ENCODE results near the gene SWT1.
A peak's percentile ranks its signal among the peaks of the same experiment; 100 is the strongest.

The SWT1 gene

DNA sequence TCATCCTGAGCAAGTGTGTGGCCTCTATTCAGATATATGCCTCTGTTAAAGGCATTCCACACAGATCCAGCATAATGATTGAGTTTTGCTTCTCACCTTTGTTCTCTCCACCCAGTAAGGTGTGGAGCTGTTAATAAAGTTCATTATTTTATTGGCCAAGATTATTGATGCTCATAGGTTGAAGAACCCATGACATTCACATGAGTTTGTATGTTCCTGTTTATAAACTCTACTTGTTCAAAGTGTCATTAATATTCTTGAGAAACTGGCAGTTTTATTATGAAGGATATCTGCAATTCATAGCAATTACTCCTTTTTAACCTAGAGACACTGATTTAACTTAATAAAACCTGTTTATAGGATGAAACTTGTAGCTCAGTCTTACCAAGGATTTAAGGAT lies 138.1 kb downstream of the SWT1 start:
- no peaks in the 10 kb centered on the region for H3K27me3 ChIP-seq (ENCODE audit: control insufficient read depth, insufficient read depth, low read length, poor library complexity, severe bottlenecking)
- H3K27ac ChIP-seq (ENCODE audit: insufficient read depth, low read depth, low read length, poor library complexity, severe bottlenecking) = no peak overlapping the region
- H3K4me1 ChIP-seq (ENCODE audit: control insufficient read depth, insufficient read depth, low read length) = no peaks in the 10 kb centered on the region
- no peak overlapping the region for H3K4me3 ChIP-seq (ENCODE audit: insufficient read depth, low read depth, low read length)
- no peaks in the 10 kb centered on the region for H3K9me3 ChIP-seq (ENCODE audit: control insufficient read depth, low read length)
- H3K36me3 ChIP-seq (ENCODE audit: control insufficient read depth, insufficient read depth, low read length) = peaks cover 29% of the 10 kb centered on the region

DNA sequence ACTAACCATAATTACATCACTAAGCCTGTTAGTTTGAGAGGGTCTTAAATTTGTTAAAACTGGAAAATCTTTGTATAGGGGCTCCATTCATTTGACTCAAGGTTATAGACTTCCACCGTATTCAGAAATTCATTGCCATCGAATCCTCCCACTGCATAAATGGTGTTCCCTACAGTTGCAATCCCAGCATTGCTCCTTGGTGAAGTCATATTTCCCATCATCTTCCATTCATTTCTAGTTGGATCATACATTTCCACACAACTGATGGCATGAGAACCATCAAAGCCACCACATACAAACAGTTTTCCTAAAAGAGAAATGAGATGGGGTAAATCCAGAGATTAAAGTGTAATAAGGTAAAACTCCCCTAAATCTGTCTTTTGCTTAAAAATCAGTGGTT lies 141.0 kb downstream of the SWT1 start:
- Histone ChIP-seq H3K9me3 (ENCODE audit: control insufficient read depth, low read length) (no peaks in the 10 kb centered on the region), H3K27ac (ENCODE audit: insufficient read depth, low read depth, low read length, poor library complexity, severe bottlenecking) (no peak overlapping the region), H3K36me3 (ENCODE audit: control insufficient read depth, insufficient read depth, low read length) (peaks cover 46% of the 10 kb centered on the region), H3K27me3 (ENCODE audit: control insufficient read depth, insufficient read depth, low read length, poor library complexity, severe bottlenecking) (no peaks in the 10 kb centered on the region), H3K4me3 (ENCODE audit: insufficient read depth, low read depth, low read length) (no peak overlapping the region), H3K4me1 (ENCODE audit: control insufficient read depth, insufficient read depth, low read length) (no peaks in the 10 kb centered on the region)
- 95 to 100% methylated on average over 2 of the region's 2 CpGs for WGBS, 2 experiments

DNA sequence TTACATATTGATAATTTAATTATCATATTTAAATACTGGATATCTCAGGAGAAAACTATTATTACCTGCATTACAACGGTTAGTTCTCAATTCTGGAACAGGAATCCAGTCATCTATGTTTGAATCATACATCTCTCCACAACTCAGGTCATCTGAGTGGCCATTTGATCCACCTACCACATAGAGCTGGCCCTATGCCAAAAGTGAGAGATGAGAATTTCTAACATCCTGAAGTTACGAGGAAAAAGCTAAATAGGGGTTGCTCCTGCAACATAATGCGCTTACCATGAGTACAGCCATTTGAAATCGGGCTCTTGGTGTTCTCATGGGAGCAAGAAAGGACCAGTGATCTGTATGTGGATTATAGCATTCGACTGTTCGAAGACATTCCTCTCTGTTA lies 143.2 kb downstream of the SWT1 start:
- 95 to 97% methylated on average over 4 to 6 of the region's 6 CpGs for WGBS, 2 experiments
- peaks cover 54% of the 10 kb centered on the region for H3K36me3 ChIP-seq (ENCODE audit: control insufficient read depth, insufficient read depth, low read length)

DNA sequence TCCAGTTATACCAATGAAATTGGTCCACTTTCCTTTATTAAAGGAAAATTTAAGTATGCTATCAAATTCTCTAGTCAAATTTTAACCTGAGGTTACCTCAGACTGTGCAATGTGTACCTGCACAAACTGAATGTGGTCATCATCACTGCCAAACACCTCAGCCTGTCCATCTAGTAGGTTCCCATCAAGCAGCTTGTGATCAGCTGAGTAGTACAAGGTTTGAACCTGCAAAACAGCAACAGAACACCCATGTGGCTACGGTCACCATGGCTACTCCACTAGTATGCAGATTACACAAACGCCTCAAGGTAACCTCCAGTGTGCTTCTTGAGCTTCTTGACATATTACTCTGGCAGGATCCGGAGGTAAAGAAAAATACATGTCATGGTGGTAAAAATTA lies 148.5 kb downstream of the SWT1 start:
- Histone ChIP-seq H3K4me1 (ENCODE audit: control insufficient read depth, insufficient read depth, low read length) (no peaks in the 10 kb centered on the region), H3K9me3 (ENCODE audit: control insufficient read depth, low read length) (no peaks in the 10 kb centered on the region), H3K4me3 (ENCODE audit: insufficient read depth, low read depth, low read length) (no peak overlapping the region), H3K27me3 (ENCODE audit: control insufficient read depth, insufficient read depth, low read length, poor library complexity, severe bottlenecking) (no peaks in the 10 kb centered on the region), H3K36me3 (ENCODE audit: control insufficient read depth, insufficient read depth, low read length) (peaks cover 60% of the 10 kb centered on the region), H3K27ac (ENCODE audit: insufficient read depth, low read depth, low read length, poor library complexity, severe bottlenecking) (no peak overlapping the region)
- 93 to 95% methylated on average over 2 to 3 of the region's 3 CpGs for WGBS, 2 experiments

More for the DNA sequence above, 143.2 kb downstream of the SWT1 start:
- Histone ChIP-seq H3K27me3 (ENCODE audit: control insufficient read depth, insufficient read depth, low read length, poor library complexity, severe bottlenecking) (no peaks in the 10 kb centered on the region), H3K4me1 (ENCODE audit: control insufficient read depth, insufficient read depth, low read length) (no peaks in the 10 kb centered on the region), H3K9me3 (ENCODE audit: control insufficient read depth, low read length) (no peaks in the 10 kb centered on the region), H3K4me3 (ENCODE audit: insufficient read depth, low read depth, low read length) (no peak overlapping the region), H3K27ac (ENCODE audit: insufficient read depth, low read depth, low read length, poor library complexity, severe bottlenecking) (no peak overlapping the region)

DNA sequence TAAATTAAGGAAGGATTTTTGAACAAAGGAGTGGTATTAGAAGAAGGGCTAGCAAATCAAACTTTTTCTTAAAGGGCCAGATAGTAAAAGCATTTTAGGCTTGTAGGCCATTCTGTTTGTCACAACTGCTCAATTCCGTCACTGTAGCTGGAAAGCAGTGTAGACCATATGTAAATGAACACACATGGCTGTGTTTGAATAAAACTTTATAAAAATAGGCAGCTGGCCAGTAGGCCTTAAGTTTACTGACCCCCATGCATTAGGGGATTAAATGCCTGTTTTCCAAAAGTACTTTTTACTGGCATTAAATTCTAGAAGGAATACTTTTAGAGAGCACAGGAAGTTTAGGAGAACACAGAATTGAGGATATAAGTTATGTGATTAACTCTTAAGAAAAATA lies 151.2 kb downstream of the SWT1 start:
- H3K9me3 ChIP-seq (ENCODE audit: control insufficient read depth, low read length) = no peaks in the 10 kb centered on the region
- no peak overlapping the region for H3K27ac ChIP-seq (ENCODE audit: insufficient read depth, low read depth, low read length, poor library complexity, severe bottlenecking)
- H3K36me3 ChIP-seq (ENCODE audit: control insufficient read depth, insufficient read depth, low read length) = peaks cover 50% of the 10 kb centered on the region
- H3K27me3 ChIP-seq (ENCODE audit: control insufficient read depth, insufficient read depth, low read length, poor library complexity, severe bottlenecking) = no peaks in the 10 kb centered on the region
- no peaks in the 10 kb centered on the region for H3K4me1 ChIP-seq (ENCODE audit: control insufficient read depth, insufficient read depth, low read length)
- no peak overlapping the region for H3K4me3 ChIP-seq (ENCODE audit: insufficient read depth, low read depth, low read length)
- WGBS, 2 experiments = 86 to 98% methylated on average over 1 of the region's 1 CpG

DNA sequence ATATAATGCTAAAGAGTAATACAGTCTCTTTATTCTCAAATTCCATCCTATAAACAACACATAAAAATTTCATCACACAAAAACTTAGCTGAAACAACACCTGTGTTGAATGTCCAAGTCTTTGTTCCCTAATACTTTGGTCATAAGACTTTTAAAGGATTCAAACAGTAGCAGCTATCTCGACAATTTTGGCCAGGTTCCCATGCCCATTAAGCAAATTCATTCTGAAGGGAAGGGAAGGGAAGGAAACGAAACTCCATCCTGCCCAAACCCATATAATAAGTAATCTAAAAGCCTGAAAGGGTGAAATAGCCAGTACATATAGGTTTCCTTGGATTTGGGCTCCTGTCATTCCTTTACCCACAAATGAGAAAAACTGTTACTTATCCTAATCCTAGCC lies 152.6 kb downstream of the SWT1 start:
- H3K27ac ChIP-seq (ENCODE audit: insufficient read depth, low read depth, low read length, poor library complexity, severe bottlenecking) = no peak overlapping the region
- H3K4me1 ChIP-seq (ENCODE audit: control insufficient read depth, insufficient read depth, low read length) = no peaks in the 10 kb centered on the region
- H3K36me3 ChIP-seq (ENCODE audit: control insufficient read depth, insufficient read depth, low read length) = peaks cover 48% of the 10 kb centered on the region
- WGBS, 2 experiments = 90 to 100% methylated on average over 1 to 2 of the region's 2 CpGs
- no peak overlapping the region for H3K4me3 ChIP-seq (ENCODE audit: insufficient read depth, low read depth, low read length)
- no peaks in the 10 kb centered on the region for H3K27me3 ChIP-seq (ENCODE audit: control insufficient read depth, insufficient read depth, low read length, poor library complexity, severe bottlenecking)
- no peaks in the 10 kb centered on the region for H3K9me3 ChIP-seq (ENCODE audit: control insufficient read depth, low read length)

DNA sequence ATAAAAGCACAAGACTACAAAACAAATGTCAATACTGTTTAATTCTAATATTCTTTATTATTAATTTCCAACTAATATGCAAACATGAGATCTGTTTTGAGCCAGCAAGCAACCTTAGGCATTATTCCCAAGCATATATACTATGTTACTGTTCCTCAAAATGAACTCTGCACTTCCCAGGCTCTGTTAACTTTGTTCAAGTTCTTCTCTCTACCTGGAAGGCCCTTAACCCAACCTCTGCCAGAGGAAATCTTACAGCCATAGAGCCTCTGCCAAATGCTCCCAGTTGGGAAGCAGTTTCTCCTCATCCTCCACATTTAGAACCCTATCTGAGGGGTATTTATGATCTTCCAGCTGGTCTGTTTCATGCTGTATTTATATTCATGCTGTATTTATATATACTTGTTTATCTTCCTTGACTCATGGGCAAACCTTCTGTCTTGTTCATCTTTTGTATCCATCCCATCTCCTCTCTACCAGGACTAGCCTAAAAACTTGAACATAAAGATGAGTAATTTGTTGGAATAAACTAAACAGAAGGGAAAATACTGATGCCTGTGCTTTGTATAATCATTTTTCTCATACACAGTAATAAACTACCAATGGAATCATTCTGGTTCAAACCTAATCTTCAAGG lies 154.7 kb downstream of the SWT1 start:
- H3K27me3 ChIP-seq (ENCODE audit: control insufficient read depth, insufficient read depth, low read length, poor library complexity, severe bottlenecking) = no peaks in the 10 kb centered on the region
- H3K4me1 ChIP-seq (ENCODE audit: control insufficient read depth, insufficient read depth, low read length) = no peaks in the 10 kb centered on the region
- H3K9me3 ChIP-seq (ENCODE audit: control insufficient read depth, low read length) = no peaks in the 10 kb centered on the region
- no peak overlapping the region for H3K27ac ChIP-seq (ENCODE audit: insufficient read depth, low read depth, low read length, poor library complexity, severe bottlenecking)
- H3K4me3 ChIP-seq (ENCODE audit: insufficient read depth, low read depth, low read length) = peak overlapping the region; percentile 14
- H3K36me3 ChIP-seq (ENCODE audit: control insufficient read depth, insufficient read depth, low read length) = peaks cover 27% of the 10 kb centered on the region

DNA sequence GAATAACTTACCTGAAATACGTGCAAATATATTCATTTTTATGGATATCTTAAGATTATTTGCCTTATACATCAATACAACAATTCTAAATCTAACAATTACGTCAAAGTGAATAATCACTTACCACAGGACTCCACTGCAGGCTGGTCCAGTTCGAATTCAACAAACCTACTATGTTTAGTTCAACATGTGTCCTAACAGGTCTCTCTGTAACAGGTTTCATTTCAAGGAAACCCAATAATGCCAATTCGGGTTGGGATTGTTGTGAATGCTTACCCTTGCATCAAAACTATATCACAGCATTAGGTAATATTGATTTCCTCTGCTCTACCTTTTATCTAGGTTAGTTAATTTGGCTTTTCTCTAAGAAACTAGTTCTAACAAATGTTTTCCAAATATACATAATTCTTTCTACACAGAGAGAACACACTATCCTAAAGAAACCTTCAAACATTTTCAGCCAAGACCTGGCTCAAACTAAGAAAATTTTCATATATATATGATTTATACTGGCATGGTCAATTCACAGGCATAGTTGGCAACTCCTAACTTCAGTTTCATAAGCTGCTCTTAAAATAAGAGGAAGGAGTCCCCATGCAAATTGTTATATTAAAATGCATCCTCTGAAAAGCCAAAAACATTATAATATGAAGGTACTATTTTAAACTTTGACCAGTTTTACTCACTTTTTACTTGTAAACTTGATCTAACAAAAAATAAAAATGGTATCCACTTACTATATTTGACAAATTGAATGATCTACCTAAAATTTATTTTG lies 155.6 kb downstream of the SWT1 start:
- Histone ChIP-seq H3K9me3 (ENCODE audit: control insufficient read depth, low read length) (no peaks in the 10 kb centered on the region), H3K27ac (ENCODE audit: insufficient read depth, low read depth, low read length, poor library complexity, severe bottlenecking) (no peak overlapping the region), H3K36me3 (ENCODE audit: control insufficient read depth, insufficient read depth, low read length) (peaks cover 23% of the 10 kb centered on the region), H3K27me3 (ENCODE audit: control insufficient read depth, insufficient read depth, low read length, poor library complexity, severe bottlenecking) (no peaks in the 10 kb centered on the region), H3K4me1 (ENCODE audit: control insufficient read depth, insufficient read depth, low read length) (peaks cover under 1% of the 10 kb centered on the region), H3K4me3 (ENCODE audit: insufficient read depth, low read depth, low read length) (peak overlapping the region; percentile 3)
- WGBS, 2 experiments = 86 to 94% methylated on average over 3 to 4 of the region's 4 CpGs

DNA sequence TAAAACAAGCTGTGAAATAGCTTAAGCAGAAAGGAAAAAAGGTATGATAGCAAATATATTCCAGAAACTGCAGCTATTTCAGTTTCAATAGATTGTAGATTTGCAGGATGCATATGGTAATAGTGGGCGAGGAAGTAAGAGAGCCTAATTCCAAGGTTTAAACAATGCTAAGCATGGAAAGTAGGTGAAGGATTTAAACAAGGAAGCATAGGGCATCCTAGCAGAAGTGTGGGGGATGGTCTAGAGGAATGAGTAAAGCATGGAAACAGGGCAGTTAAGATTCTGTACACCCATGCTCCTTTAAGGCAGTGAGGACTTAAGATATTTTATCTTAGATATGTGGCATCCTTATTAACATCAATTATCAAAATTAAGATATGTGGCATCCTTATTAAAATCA lies 157.4 kb downstream of the SWT1 start:
- Histone ChIP-seq H3K36me3 (ENCODE audit: control insufficient read depth, insufficient read depth, low read length) (peaks cover 10% of the 10 kb centered on the region), H3K27me3 (ENCODE audit: control insufficient read depth, insufficient read depth, low read length, poor library complexity, severe bottlenecking) (no peaks in the 10 kb centered on the region), H3K4me1 (ENCODE audit: control insufficient read depth, insufficient read depth, low read length) (peaks cover 5% of the 10 kb centered on the region), H3K4me3 (ENCODE audit: insufficient read depth, low read depth, low read length) (peak overlapping the region; percentile 90), H3K27ac (ENCODE audit: insufficient read depth, low read depth, low read length, poor library complexity, severe bottlenecking) (no peak overlapping the region), H3K9me3 (ENCODE audit: control insufficient read depth, low read length) (no peaks in the 10 kb centered on the region)
- WGBS, 2 experiments = 6 to 10% methylated on average over 1 of the region's 1 CpG

DNA sequence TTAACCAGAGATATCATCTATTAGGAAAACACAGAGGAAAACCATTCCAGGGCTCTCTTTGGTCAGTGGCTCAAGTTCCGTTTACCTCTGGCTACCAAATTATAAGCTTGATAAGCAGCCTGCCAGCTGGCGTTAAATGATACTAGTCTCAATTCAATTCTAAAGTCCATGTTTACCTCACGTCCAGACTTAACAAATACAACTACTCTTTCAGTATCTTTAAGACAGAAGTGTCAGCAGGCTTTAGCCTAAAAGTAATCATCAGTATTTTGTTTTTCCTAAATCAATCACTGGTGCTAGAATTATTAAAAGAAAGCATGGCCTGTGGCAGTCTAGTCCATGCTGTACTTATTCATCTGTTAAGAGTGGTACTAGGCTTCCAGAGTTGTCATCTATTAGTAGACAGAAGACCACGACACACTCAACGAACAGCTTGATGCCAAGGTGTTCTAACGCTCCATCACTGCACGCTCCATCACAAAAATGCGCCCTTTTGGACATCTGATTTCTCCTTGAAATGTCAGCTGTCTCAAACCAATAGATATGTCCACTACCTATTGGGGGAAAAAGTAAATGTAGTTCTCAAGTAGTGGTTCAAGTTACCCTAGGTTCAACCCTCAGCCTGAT lies 158.6 kb downstream of the SWT1 start:
- H3K27ac ChIP-seq (ENCODE audit: insufficient read depth, low read depth, low read length, poor library complexity, severe bottlenecking) = no peak overlapping the region
- H3K4me3 ChIP-seq (ENCODE audit: insufficient read depth, low read depth, low read length) = peak overlapping the region; percentile 90
- no peaks in the 10 kb centered on the region for H3K9me3 ChIP-seq (ENCODE audit: control insufficient read depth, low read length)
- peaks cover 7% of the 10 kb centered on the region for H3K36me3 ChIP-seq (ENCODE audit: control insufficient read depth, insufficient read depth, low read length)
- 4 to 8% methylated on average over 8 of the region's 8 CpGs for WGBS, 2 experiments
- no peaks in the 10 kb centered on the region for H3K27me3 ChIP-seq (ENCODE audit: control insufficient read depth, insufficient read depth, low read length, poor library complexity, severe bottlenecking)
- peaks cover 5% of the 10 kb centered on the region for H3K4me1 ChIP-seq (ENCODE audit: control insufficient read depth, insufficient read depth, low read length)

All from ectodermal cell (in vitro differentiated cells).